GM12875 (cell line): Measurements from ENCODE around the gene UBE2S.

Experiments used
- H3K4me3 ChIP-seq: one replicate; pipeline ENCODE4 v1.5.1; 2011; ENCODE audit warnings: low read depth, low read length, control low read depth
- TF ChIP-seq, protein P1 (sequence below): IDR thresholded peaks from 2 replicates; pipeline ENCODE4 v1.5.1; 2011; ENCODE audit warnings: low read depth, mild to moderate bottlenecking, control low read depth, inconsistent platforms, low read length, moderate library complexity, borderline replicate concordance; ENCODE audit not compliant: insufficient read depth

The UBE2S gene

DNA sequence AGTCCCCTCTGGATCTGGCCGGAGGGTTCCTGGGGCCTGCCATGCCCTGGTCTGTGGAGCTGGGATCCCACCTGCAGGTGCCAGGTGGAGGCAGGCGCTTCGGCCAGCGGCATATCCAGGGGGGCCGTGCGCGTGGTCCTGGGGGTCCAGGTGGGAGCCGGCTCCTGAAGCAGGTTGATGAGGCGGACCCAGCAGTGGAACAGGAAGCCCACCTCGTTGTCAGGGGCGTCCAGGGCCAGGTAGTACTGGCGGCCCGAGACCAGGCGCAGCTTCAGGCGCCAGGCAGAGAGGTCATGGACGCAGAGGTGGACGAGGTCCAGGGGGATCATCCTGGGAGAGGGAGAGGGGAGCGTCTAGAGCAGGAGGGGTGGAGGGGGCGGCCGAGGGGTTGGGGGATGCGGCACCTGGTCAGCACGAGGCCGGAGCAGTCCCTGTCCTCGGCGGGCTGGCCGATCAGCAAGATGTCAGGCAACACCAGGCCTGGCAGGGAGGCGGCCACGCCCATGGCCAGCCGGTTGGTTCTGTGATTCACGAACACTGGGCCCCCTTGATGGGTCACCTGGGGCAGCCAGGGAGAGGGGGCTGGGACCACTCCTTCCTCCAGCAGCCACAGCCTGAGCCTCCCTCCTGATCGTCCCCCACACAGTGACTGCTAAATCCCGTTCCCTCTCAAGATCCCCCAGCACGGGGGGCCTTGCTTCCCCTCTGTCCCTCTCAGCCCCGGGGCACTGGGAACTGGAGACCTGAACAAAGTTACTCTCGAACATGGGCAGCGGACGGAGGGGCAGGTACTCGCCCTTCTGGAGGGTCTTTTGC lies 45.2 kb downstream of the UBE2S start:
- TF ChIP-seq, protein P1, sequence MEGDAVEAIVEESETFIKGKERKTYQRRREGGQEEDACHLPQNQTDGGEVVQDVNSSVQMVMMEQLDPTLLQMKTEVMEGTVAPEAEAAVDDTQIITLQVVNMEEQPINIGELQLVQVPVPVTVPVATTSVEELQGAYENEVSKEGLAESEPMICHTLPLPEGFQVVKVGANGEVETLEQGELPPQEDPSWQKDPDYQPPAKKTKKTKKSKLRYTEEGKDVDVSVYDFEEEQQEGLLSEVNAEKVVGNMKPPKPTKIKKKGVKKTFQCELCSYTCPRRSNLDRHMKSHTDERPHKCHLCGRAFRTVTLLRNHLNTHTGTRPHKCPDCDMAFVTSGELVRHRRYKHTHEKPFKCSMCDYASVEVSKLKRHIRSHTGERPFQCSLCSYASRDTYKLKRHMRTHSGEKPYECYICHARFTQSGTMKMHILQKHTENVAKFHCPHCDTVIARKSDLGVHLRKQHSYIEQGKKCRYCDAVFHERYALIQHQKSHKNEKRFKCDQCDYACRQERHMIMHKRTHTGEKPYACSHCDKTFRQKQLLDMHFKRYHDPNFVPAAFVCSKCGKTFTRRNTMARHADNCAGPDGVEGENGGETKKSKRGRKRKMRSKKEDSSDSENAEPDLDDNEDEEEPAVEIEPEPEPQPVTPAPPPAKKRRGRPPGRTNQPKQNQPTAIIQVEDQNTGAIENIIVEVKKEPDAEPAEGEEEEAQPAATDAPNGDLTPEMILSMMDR = no peak
- H3K4me3 ChIP-seq = no peak overlapping the region

DNA sequence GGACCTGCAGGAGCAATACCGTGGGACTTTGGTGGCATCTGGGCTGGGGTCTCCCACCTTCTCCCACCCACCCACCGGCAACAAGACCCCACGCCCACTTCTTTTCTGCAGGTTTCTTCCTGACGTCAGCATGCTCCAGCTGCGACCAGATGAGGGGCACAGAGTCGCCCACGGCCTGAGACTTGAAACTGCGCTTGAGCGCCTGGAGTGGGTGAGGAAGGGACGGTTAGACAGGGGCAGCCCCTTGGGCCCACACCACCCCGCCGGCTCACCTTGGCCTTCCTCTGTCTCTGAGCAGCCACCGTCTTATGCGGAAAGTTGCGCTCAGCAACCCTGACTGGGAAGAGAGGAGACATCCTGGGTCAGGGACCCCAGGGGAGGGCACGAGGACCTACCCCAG lies 46.7 kb downstream of the UBE2S start:
- TF ChIP-seq, protein P1 = no peak
- no peak overlapping the region for H3K4me3 ChIP-seq

DNA sequence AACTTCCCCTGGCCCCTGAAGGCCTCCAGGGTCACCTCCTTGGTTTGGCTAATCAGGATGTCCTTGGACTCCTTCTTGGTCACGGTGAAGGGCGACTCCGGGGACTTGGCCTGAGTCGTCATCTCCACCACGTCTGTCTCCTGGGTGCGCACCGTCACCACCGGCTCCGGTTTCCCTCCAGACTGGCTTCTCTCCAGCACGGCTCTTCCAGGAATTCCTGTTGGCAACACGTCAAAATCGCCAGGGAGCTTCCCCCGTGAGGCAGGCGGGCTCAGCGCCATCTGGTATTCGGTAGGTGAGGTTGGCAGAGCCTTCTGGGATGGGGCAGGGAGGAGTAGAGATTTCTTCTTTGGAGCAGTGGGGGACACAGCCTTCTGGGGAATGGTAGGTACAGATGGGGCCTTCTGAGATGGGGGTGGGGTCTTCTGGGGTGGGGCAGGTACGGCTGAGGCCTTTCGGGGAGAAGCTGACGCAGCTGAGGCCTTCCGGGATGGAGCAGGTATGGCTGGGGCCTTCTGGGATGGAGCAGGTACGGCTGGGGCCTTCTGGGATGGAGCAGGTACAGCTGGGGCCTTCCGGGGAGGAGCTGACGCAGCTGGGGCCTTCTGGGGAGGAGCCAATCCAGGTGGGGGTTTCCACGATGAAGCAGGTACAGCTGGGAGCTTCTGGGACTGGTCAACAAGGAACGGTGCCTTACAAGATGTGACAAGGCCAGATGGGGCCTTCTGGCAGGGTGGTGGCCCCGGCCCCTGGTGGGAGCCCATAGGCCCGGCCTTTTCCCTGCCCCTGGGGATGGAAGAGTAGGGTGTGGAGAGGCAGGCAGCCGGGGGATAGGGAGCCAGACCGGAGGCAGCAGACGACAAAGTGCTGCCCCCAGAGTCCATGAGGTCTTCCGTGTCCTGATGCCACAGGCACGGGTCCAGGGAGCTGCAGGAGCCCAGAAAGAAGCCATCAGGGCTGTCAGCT lies 48.4 kb downstream of the UBE2S start:
- TF ChIP-seq, protein P1 = no peak
- H3K4me3 ChIP-seq = no peak overlapping the region

DNA sequence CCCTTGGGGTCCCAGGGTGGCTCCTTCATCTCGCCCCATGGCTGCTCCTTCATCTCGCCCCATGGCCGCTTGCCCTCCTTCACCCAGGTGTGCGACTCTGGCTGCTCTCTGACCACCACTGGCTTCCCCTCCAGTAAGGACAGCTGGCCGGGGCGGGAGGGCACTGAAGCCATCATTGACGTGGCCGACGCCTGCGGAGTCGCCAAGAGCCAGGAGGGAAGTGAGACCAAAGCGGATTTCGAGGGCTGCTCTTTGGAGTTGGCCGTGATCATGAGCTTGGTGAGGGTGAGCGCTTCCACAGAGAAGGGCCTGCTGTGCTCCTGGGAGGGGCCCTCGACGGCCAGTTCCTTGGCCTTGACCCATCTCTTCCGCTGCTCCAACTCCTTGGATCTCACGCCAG lies 49.1 kb downstream of the UBE2S start:
- no peak overlapping the region for H3K4me3 ChIP-seq
- TF ChIP-seq, protein P1 = no peak

DNA sequence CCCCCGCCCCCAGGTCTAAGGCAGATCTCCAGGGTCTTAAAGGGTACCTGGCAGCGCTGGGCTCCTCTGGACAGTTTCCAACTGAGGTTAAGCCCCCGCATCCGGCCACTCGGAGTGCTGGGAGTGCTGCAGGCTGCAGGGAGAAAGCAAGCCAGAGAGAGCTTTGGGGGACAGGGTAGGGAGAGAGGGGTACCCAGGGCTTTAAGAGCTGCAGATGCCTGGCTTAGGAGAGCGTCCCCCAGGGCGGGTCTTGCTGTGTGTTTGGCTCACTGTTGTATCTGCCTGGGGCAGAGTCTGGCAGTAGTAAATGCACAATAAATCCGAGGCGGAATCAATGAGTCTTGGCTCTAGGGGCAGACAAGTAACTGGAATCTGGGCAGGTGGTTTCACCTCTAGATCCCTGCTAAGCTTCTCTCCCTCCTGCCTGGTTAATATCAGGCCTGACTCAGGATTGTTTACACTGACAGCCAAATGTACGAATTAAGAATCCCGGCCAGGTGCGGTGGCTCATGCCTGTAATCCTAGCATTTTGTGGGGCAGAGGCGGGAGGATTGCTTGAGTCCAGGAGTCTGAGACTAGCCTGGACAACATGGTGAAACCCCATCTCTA lies 52.3 kb downstream of the UBE2S start:
- H3K4me3 ChIP-seq = no peak overlapping the region
- TF ChIP-seq, protein P1 = no peak

DNA sequence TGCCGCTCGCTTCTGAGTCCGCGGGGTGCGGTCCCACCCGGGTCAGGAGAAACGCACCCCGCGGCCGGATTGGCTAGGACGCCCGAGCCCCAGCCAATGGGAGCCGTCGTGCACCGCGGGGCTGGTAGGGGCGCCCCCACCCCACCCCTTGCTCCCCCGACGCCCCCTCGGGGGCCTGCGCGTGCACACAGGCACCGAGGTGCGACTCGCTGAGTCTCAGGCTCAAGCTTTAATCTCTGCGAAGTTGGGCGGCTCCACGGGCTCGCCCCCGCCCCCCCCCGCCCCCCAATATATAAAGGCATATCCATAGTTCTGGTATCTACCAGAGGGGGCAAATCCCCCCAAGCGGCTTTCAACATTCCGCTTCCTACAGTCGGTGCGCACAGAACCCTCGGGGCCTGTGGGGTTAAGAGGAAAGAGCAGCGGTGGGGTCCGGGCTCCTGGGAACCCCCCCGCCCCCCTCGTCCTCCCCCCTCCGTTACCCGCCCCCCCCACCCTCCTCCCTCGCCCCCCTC lies 52.8 kb downstream of the UBE2S start, which contains the start of gene COX6B2:
Gene COX6B2, minus strand, starts transcription at position 22 of the 515 bp plus-strand sequence. CDS start 198 bp downstream, outside the sequence.
- H3K4me3 ChIP-seq = no peak within 1 kb of the TSS
- TF ChIP-seq, protein P1 = no peak
